IMR-90 (cell line): ENCODE data around the gene LRRC4. TPM values are rescaled to one million over a fixed set of nuclear protein-coding genes. Genes with fewer than 3 reads are reported as not detected.

Experiments
- ATAC-seq: fragments of 200-7000 bp; cut with Tn5 transposase; 2 replicates; pipeline ENCODE4 v1.9.1; 2020; ENCODE audit warnings: low read depth, mild to moderate bottlenecking, moderate library complexity
- BruUV-seq: library from RNA; stranded (reverse); fragments of 400-500 nt; replicated peaks from 2 replicates; lab custom pipeline; 2021; lab: Mats Ljungman, UMichigan
- CTCF ChIA-PET: fragments of 300-600 bp; formaldehyde crosslinking; extraction: SDS; loops from one replicate; lab custom pipeline; 2021; ENCODE audit warnings: antibody characterized with exemption; lab: Yijun Ruan, JAX
- POLR2A ChIA-PET: fragments of 300-600 bp; sonication (Branson Sonifier 250); formaldehyde crosslinking; loops from one replicate; lab custom pipeline; 2022; ENCODE audit warnings: antibody characterized with exemption; ENCODE audit not compliant: unreplicated experiment; lab: Charles Lee
- DNase-seq: peaks from one replicate; pipeline ENCODE4 v3.0.0; 2013
- H2AFZ ChIP-seq: replicated peaks from 2 replicates; pipeline ENCODE3; 2013; ENCODE audit warnings: low read length, mild to moderate bottlenecking; ENCODE audit not compliant: poor library complexity
- H2AK5ac ChIP-seq: 2 replicates; pipeline ENCODE4 v1.6.1; 2013; ENCODE audit warnings: low read depth, low read length, inconsistent platforms
- H2AK9ac ChIP-seq: replicated peaks from 2 replicates; pipeline ENCODE3; 2013; ENCODE audit warnings: mild to moderate bottlenecking, low read depth, low read length, moderate library complexity; ENCODE audit not compliant: poor library complexity
- H2BK120ac ChIP-seq: 2 replicates; pipeline ENCODE4 v1.6.1; 2013; ENCODE audit warnings: low read depth, low read length, inconsistent platforms
- H2BK15ac ChIP-seq: 3 replicates; pipeline ENCODE4 v1.6.1; 2013; ENCODE audit warnings: low read depth, low read length, inconsistent platforms
- H2BK20ac ChIP-seq: 2 replicates; pipeline ENCODE4 v1.6.1; 2013; ENCODE audit warnings: low read depth, mild to moderate bottlenecking, inconsistent platforms, low read length, moderate library complexity
- H2BK5ac ChIP-seq: 2 replicates; pipeline ENCODE4 v1.6.1; 2013; ENCODE audit warnings: mild to moderate bottlenecking, low read depth, low read length, inconsistent platforms; ENCODE audit not compliant: poor library complexity, severe bottlenecking
- H3K14ac ChIP-seq: replicated peaks from 2 replicates; pipeline ENCODE4 v1.6.1; 2013; ENCODE audit warnings: low read depth, low read length, inconsistent platforms
- H3K18ac ChIP-seq: 2 replicates; pipeline ENCODE4 v1.6.1; 2013; ENCODE audit warnings: low read depth, low read length, control low read depth
- H3K23ac ChIP-seq: 2 replicates; pipeline ENCODE4 v1.6.1; 2013; ENCODE audit warnings: low read depth, low read length, inconsistent platforms
- H3K27ac ChIP-seq: 2 replicates; pipeline ENCODE4 v1.5.1; 2013; ENCODE audit warnings: mild to moderate bottlenecking, control low read depth, low read length; ENCODE audit not compliant: insufficient read depth
- H3K27me3 ChIP-seq: 2 replicates; pipeline ENCODE4 v1.6.1; 2013; ENCODE audit warnings: low read length; ENCODE audit not compliant: control insufficient read depth, insufficient read depth
- H3K36me3 ChIP-seq: 2 replicates; pipeline ENCODE4 v1.6.1; 2013; ENCODE audit warnings: low read length, mixed read lengths; ENCODE audit not compliant: control insufficient read depth, insufficient read depth
- H3K4ac ChIP-seq: 2 replicates; pipeline ENCODE4 v1.6.1; 2013; ENCODE audit warnings: low read depth, low read length, inconsistent platforms
- H3K4me1 ChIP-seq: 2 replicates; pipeline ENCODE4 v1.6.1; 2013; ENCODE audit warnings: low read length, mixed read lengths; ENCODE audit not compliant: control insufficient read depth, insufficient read depth
- H3K4me2 ChIP-seq: 2 replicates; pipeline ENCODE4 v1.6.1; 2013; ENCODE audit warnings: low read depth, mild to moderate bottlenecking, control low read depth, low read length, moderate library complexity
- H3K4me3 ChIP-seq: 2 replicates; pipeline ENCODE4 v1.5.1; 2013; ENCODE audit warnings: low read depth, mild to moderate bottlenecking, control low read depth, low read length, moderate library complexity; ENCODE audit not compliant: insufficient read depth
- H3K56ac ChIP-seq: 2 replicates; pipeline ENCODE4 v1.6.1; 2013; ENCODE audit warnings: low read length, inconsistent platforms; ENCODE audit not compliant: insufficient read depth; ENCODE audit errors: extremely low read depth
- H3K79me1 ChIP-seq, 2 experiments: 2 replicates each; pipeline ENCODE4 v1.6.1; 2013; ENCODE audit warnings: low read length in 2 of 2, inconsistent platforms in 1 of 2, low read depth in 1 of 2
- H3K9ac ChIP-seq: 2 replicates; pipeline ENCODE4 v1.6.1; 2013; ENCODE audit warnings: low read depth, low read length, control low read depth
- H3K9me1 ChIP-seq: 2 replicates; pipeline ENCODE4 v1.6.1; 2013; ENCODE audit warnings: low read length, inconsistent platforms; ENCODE audit not compliant: insufficient read depth
- H3K9me3 ChIP-seq: 2 replicates; pipeline ENCODE4 v1.6.1; 2013; ENCODE audit warnings: low read length; ENCODE audit not compliant: control insufficient read depth, insufficient read depth
- H4K20me1 ChIP-seq: 2 replicates; pipeline ENCODE4 v1.6.1; 2013; ENCODE audit warnings: low read length, inconsistent platforms; ENCODE audit not compliant: insufficient read depth
- H4K5ac ChIP-seq: 2 replicates; pipeline ENCODE4 v1.6.1; 2013; ENCODE audit warnings: mild to moderate bottlenecking, low read depth, low read length, control low read depth
- H4K8ac ChIP-seq, 2 experiments: 2 replicates each; pipeline ENCODE4 v1.6.1; 2013; ENCODE audit warnings: low read depth in 2 of 2, low read length in 2 of 2, control low read depth in 1 of 2, inconsistent platforms in 1 of 2
- H4K91ac ChIP-seq: 2 replicates; pipeline ENCODE4 v1.6.1; 2013; ENCODE audit warnings: low read depth, low read length, inconsistent platforms; ENCODE audit not compliant: insufficient read depth
- CEBPB ChIP-seq: IDR thresholded peaks from 2 replicates; pipeline ENCODE4 v1.6.1; 2012; ENCODE audit warnings: low read depth, low read length, improper control_type of control experiment
- NFE2L2 ChIP-seq: fragments of 150-350 bp; IDR thresholded peaks from 2 replicates; pipeline ENCODE4 v1.6.1; 2016; ENCODE audit warnings: low read depth, mild to moderate bottlenecking, low read length
- POLR2A ChIP-seq: IDR thresholded peaks from 2 replicates; pipeline ENCODE4 v1.6.1; 2012; ENCODE audit warnings: mild to moderate bottlenecking, low read depth, low read length
- RAD21 ChIP-seq: IDR thresholded peaks from 2 replicates; pipeline ENCODE4 v1.6.1; 2012; ENCODE audit warnings: low read length, improper control_type of control experiment
- RCOR1 ChIP-seq: IDR thresholded peaks from 2 replicates; pipeline ENCODE4 v1.6.1; 2012; ENCODE audit warnings: mild to moderate bottlenecking, low read length, improper control_type of control experiment; ENCODE audit not compliant: insufficient replicate concordance
- RFX5 ChIP-seq: IDR thresholded peaks from 2 replicates; pipeline ENCODE4 v1.8.0; 2012; ENCODE audit warnings: low read depth, mild to moderate bottlenecking, low read length, moderate library complexity
- WGBS, 2 experiments: methylation state at CpG; one replicate each; pipeline versions ENCODE4 v1.1.5 to v1.1.7; 2013; ENCODE audit warnings: missing lambda C conversion rate in 2 of 2; ENCODE audit not compliant: insufficient read length in 1 of 2; ENCODE audit errors: extremely low coverage in 2 of 2; 5-methylcytosine and 5-hydroxymethylcytosine counted together
- dilution Hi-C: fragments of 300-500 bp; cut with HindIII; formaldehyde crosslinking; loops from one replicate; pipeline ENCODE4 v1.14.3; 2018; ENCODE audit warnings: low sequenced_read_pairs; ENCODE audit not compliant: unreplicated experiment
- in situ Hi-C: fragments of 300-500 bp; cut with MboI; formaldehyde crosslinking; loops from 3 replicates; pipeline ENCODE4 v1.14.3; 2019; ENCODE audit warnings: low sequenced_read_pairs, inconsistent platforms, mixed read lengths
- intact Hi-C: fragments of 100-400 bp; cut with micrococcal nuclease; formaldehyde crosslinking; loops from 2 replicates; pipeline ENCODE4 v1.10.0; 2022
- polyA plus RNA-seq, 3 experiments: library from polyadenylated mRNA; depleted of rRNA; stranded (reverse); fragments of >200 nt; gene quantifications; 2 replicates each; pipeline ENCODE4 v1.2.3, GENCODE V29; 2012; ENCODE audit warnings: low replicate concordance in 1 of 3
- total RNA-seq: library from RNA; depleted of rRNA; stranded (reverse); fragments of >200 nt; gene quantifications from 2 replicates; pipeline ENCODE4 v1.2.3, GENCODE V29; 2012

Gene LRRC4
- total and polyA plus RNA-seq, 2 of the 4 experiments (the other 2 are of a cell fraction): 0.54 to 0.55 TPM

DNA sequence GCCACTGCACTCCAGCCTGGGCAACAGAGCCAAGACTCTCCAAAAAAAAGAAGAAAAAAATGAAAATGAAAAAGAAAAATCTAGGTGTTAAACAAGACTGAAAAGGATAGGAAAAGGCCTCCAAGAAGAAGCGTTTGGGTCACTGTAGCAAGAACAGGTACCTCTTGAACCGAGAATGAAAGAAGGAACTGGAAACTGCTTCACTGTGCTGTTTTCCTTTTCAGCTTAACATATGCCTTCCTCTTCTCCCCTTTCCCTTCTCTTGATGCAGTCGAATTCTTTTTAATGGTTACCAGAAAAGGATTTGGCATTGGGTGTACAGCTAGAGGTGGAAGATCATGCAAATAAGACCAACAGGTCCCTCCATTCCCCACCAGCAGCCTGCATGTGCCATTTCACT is 28.1 kb downstream of the LRRC4 start:
- intact Hi-C loops (no loop called here), dilution Hi-C loops (no loop called here), in situ Hi-C loops (no loop called here)
- Histone ChIP-seq H3K9me3 (no peaks in the 10 kb centered on the region), H3K9me1 (peaks cover 31% of the 10 kb centered on the region), H2AK9ac (no peak overlapping the region), H3K4me2 (no peak overlapping the region), H4K5ac (no peak overlapping the region), H2AFZ (no peak overlapping the region), H3K36me3 (peaks cover 8% of the 10 kb centered on the region), H2BK15ac (no peak overlapping the region), H3K56ac (no peak overlapping the region), H4K20me1 (peaks cover 24% of the 10 kb centered on the region), H3K4me3 (no peak overlapping the region), H3K18ac (no peak overlapping the region), H4K91ac (no peak overlapping the region), H3K79me1 (peaks cover 40 to 84% of the 10 kb centered on the region in 2 experiments; a peak in 3 of 4 replicates), H3K27me3 (no peaks in the 10 kb centered on the region), H3K27ac (no peak overlapping the region), H3K9ac (no peak overlapping the region), H2BK120ac (no peak overlapping the region), H3K23ac (no peak overlapping the region), H3K14ac (no peak overlapping the region), H3K4ac (no peak overlapping the region), H2BK5ac (no peak overlapping the region), H2BK20ac (no peak overlapping the region), H4K8ac (no peak overlapping the region), H2AK5ac (no peak overlapping the region), H3K4me1 (no peaks in the 10 kb centered on the region)
- POLR2A ChIA-PET: no interaction called here
- no peak for TF ChIP-seq RAD21
- no peak for TF ChIP-seq RFX5
- TF ChIP-seq POLR2A: no peak
- TF ChIP-seq NFE2L2: no peak
- no peak for TF ChIP-seq CEBPB
- TF ChIP-seq RCOR1: no peak
- ATAC-seq (no peak), DNase-seq (no peak)
- WGBS, 2 experiments: no CpG with 5 or more reads among the region's 3 CpGs
- CTCF ChIA-PET: no interaction called here
- BruUV-seq: no TSS peak
